DOHH2 (cell line): ENCODE results near the gene PCDH9.

Source experiments
- H3F3A ChIP-seq: fragments of 200-600 bp; sonication (generic), shearing (Covaris generic); 2 replicates; pipeline ENCODE4 v1.6.0; 2016; ENCODE audit warnings: antibody characterized with exemption, mild to moderate bottlenecking; ENCODE audit not compliant: control insufficient read depth, insufficient read depth
- H3K27ac ChIP-seq: fragments of 200-600 bp; sonication (generic); 2 replicates; pipeline ENCODE4 v1.5.1; 2014; ENCODE audit warnings: low read depth, mild to moderate bottlenecking, low read length, moderate library complexity
- H3K27me3 ChIP-seq: fragments of 200-600 bp; sonication (generic); 2 replicates; pipeline ENCODE4 v1.6.1; 2014; ENCODE audit warnings: mild to moderate bottlenecking, low read length, mixed read lengths; ENCODE audit not compliant: control insufficient read depth
- H3K36me3 ChIP-seq: fragments of 200-600 bp; sonication (generic); 2 replicates; pipeline ENCODE4 v1.6.1; 2014; ENCODE audit warnings: mild to moderate bottlenecking, low read length, moderate library complexity, mixed read lengths; ENCODE audit not compliant: control insufficient read depth
- H3K4me1 ChIP-seq: fragments of 200-600 bp; sonication (generic); 2 replicates; pipeline ENCODE4 v1.6.1; 2014; ENCODE audit warnings: mild to moderate bottlenecking, low read length, mixed read lengths; ENCODE audit not compliant: control insufficient read depth
- H3K4me2 ChIP-seq: fragments of 200-600 bp; sonication (generic); 2 replicates; pipeline ENCODE4 v1.6.0; 2014; ENCODE audit warnings: mild to moderate bottlenecking, low read length, moderate library complexity
- H3K4me3 ChIP-seq: fragments of 200-600 bp; sonication (generic); 2 replicates; pipeline ENCODE4 v1.5.1; 2014; ENCODE audit warnings: mild to moderate bottlenecking, low read length, mixed read lengths
- H3K79me2 ChIP-seq: fragments of 200-600 bp; sonication (generic); 2 replicates; pipeline ENCODE4 v1.6.1; 2014; ENCODE audit warnings: mild to moderate bottlenecking, low read length, mixed read lengths; ENCODE audit not compliant: control insufficient read depth
- H3K9me2 ChIP-seq: fragments of 200-600 bp; sonication (generic); replicated peaks from 2 replicates; pipeline ENCODE4 v1.6.1; 2014; ENCODE audit warnings: mild to moderate bottlenecking, low read length, mixed read lengths; ENCODE audit not compliant: control insufficient read depth
- H3K9me3 ChIP-seq: fragments of 200-600 bp; sonication (generic); 2 replicates; pipeline ENCODE4 v1.6.1; 2014; ENCODE audit warnings: antibody characterized with exemption, low read length, mixed read lengths; ENCODE audit not compliant: control insufficient read depth, insufficient read depth
- H4K20me1 ChIP-seq: fragments of 200-600 bp; sonication (generic); 2 replicates; pipeline ENCODE4 v1.6.0; 2014; ENCODE audit warnings: low read depth, mild to moderate bottlenecking, antibody characterized with exemption, low read length, moderate library complexity; ENCODE audit not compliant: control insufficient read depth, insufficient read depth
- EZH2phosphoT487 ChIP-seq: fragments of 200-600 bp; sonication (generic); IDR thresholded peaks from 2 replicates; pipeline ENCODE4 v1.6.1; 2017; ENCODE audit warnings: borderline replicate concordance, mild to moderate bottlenecking, antibody characterized with exemption, low read length, moderate library complexity, mixed read lengths
- TF ChIP-seq, protein P1 (sequence below): fragments of 200-600 bp; sonication (generic); IDR thresholded peaks from one replicate; pipeline ENCODE4 v1.5.1; 2014; ENCODE audit warnings: antibody characterized with exemption, mild to moderate bottlenecking, low read depth, low read length; ENCODE audit not compliant: poor library complexity, severe bottlenecking

The PCDH9 gene

DNA sequence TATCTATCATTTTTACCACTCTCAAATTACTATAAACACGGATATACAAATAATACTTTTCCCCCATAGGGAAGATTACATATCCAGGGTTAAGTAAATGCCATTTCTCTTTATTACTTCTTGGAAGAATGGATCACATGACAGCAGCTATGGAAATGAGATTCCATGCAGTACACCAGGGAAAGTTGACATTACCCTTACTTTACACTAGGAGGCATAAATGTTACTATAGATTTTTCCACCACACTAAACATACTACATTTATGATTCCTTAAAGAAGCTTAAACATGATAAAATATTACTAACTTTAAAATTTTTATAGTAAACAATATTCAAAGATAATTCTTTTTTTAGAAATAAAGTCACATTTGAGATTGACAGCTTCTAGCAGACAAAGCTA, 611.4 kb downstream of the PCDH9 start:
- no peak overlapping the region for H3K27ac ChIP-seq
- no peaks in the 10 kb centered on the region for H3K9me2 ChIP-seq
- no peaks in the 10 kb centered on the region for H3K79me2 ChIP-seq
- H3K27me3 ChIP-seq, result no peaks in the 10 kb centered on the region
- H3K36me3 ChIP-seq, result no peaks in the 10 kb centered on the region
- H3F3A ChIP-seq, result no peaks in the 10 kb centered on the region
- TF ChIP-seq EZH2phosphoT487, result no peak
- TF ChIP-seq, protein P1, sequence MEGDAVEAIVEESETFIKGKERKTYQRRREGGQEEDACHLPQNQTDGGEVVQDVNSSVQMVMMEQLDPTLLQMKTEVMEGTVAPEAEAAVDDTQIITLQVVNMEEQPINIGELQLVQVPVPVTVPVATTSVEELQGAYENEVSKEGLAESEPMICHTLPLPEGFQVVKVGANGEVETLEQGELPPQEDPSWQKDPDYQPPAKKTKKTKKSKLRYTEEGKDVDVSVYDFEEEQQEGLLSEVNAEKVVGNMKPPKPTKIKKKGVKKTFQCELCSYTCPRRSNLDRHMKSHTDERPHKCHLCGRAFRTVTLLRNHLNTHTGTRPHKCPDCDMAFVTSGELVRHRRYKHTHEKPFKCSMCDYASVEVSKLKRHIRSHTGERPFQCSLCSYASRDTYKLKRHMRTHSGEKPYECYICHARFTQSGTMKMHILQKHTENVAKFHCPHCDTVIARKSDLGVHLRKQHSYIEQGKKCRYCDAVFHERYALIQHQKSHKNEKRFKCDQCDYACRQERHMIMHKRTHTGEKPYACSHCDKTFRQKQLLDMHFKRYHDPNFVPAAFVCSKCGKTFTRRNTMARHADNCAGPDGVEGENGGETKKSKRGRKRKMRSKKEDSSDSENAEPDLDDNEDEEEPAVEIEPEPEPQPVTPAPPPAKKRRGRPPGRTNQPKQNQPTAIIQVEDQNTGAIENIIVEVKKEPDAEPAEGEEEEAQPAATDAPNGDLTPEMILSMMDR, result no peak
- no peaks in the 10 kb centered on the region for H3K4me1 ChIP-seq
- H3K4me2 ChIP-seq, result no peak overlapping the region
- no peaks in the 10 kb centered on the region for H4K20me1 ChIP-seq
- H3K4me3 ChIP-seq, result no peak overlapping the region
- peaks cover 10% of the 10 kb centered on the region; the same call in 1 of the 2 replicates for H3K9me3 ChIP-seq

DNA sequence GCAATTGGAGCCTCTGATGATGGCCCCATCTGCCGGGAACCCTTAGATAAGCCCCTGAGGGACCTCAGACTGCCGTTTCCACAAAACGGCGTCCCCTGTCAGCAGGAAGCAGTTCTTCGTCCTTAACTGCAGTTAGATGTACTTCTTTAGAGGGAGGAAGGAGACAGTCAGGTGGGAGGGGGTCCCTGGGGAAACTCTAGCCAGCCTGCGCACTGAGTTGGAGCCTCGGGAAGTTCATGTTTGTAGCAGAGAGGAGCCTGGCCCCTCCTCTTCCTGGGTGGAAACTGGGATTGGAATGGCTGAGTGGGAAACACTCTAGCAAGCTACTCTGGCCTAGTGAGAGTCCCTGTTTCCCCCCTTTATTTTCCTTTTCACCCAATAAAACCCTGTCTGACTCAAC, 612.4 kb downstream of the PCDH9 start:
- Histone ChIP-seq H3K79me2 (no peaks in the 10 kb centered on the region), H3K4me1 (no peaks in the 10 kb centered on the region), H3K4me2 (no peak overlapping the region), H4K20me1 (no peaks in the 10 kb centered on the region), H3K27ac (no peak overlapping the region), H3K36me3 (no peaks in the 10 kb centered on the region), H3K9me2 (no peaks in the 10 kb centered on the region), H3K27me3 (no peaks in the 10 kb centered on the region), H3K9me3 (peaks cover 7% of the 10 kb centered on the region; the same call in 1 of the 2 replicates), H3K4me3 (no peak overlapping the region), H3F3A (no peaks in the 10 kb centered on the region)
- TF ChIP-seq EZH2phosphoT487, result no peak
- TF ChIP-seq, protein P1, result no peak

DNA sequence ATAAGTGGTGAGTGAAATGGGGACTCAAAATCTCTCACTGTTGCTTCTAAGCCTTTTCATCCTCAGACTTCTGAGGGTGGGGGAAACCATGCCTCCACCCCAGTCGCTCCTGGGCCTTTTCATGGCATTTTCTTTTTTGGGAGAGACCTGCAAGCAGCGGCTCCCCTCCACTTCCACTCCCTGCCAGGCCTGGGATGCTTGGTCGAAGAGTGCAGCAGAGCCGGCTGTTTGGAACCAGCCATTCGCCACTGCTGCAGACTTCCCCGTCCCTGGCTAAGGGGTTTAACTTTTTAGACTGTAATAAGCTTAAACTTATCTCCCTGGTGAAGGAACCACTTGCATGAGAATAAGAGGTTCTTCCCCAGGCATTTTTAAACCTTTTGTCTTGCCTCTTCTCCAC, 617.2 kb downstream of the PCDH9 start:
- no peak overlapping the region for H3K27ac ChIP-seq
- H3K9me3 ChIP-seq, result no peaks in the 10 kb centered on the region
- no peaks in the 10 kb centered on the region for H4K20me1 ChIP-seq
- no peaks in the 10 kb centered on the region for H3K9me2 ChIP-seq
- no peaks in the 10 kb centered on the region for H3K27me3 ChIP-seq
- no peaks in the 10 kb centered on the region for H3K79me2 ChIP-seq
- TF ChIP-seq EZH2phosphoT487, result no peak
- TF ChIP-seq, protein P1, result no peak
- H3K36me3 ChIP-seq, result no peaks in the 10 kb centered on the region
- no peak overlapping the region for H3K4me2 ChIP-seq
- no peak overlapping the region for H3K4me3 ChIP-seq
- H3F3A ChIP-seq, result no peaks in the 10 kb centered on the region
- no peaks in the 10 kb centered on the region for H3K4me1 ChIP-seq
